GM06990 (cell line): ENCODE data around the gene CNTNAP2.
"Not testable (repeated sequence)": the region's sequence is repeated elsewhere in the genome, so short reads cannot be mapped to it uniquely, and the experiment has no call there.

Experiments used
- DNase-seq: peaks from one replicate; pipeline ENCODE4 v3.0.0-alpha.2; 2011; ENCODE audit not compliant: insufficient read length; ENCODE audit errors: extremely low read depth
- H3K27me3 ChIP-seq: replicated peaks from 2 replicates; pipeline ENCODE4 v1.6.0; 2011; ENCODE audit warnings: low read length; ENCODE audit not compliant: control insufficient read depth, insufficient read depth
- H3K36me3 ChIP-seq: 2 replicates; pipeline ENCODE4 v1.5.1; 2011; ENCODE audit warnings: low read length; ENCODE audit not compliant: control insufficient read depth, insufficient read depth
- H3K4me3 ChIP-seq: replicated peaks from 2 replicates; pipeline ENCODE4 v1.5.1; 2011; ENCODE audit warnings: low read depth, mild to moderate bottlenecking, control low read depth, low read length
- CTCF ChIP-seq: IDR thresholded peaks from 2 replicates; pipeline ENCODE4 v1.5.1; 2011; ENCODE audit warnings: low read length, control low read depth, mild to moderate bottlenecking, inconsistent platforms; ENCODE audit not compliant: insufficient read depth, poor library complexity, severe bottlenecking

CNTNAP2 gene

GRCh38 chr7:147096629-147097028 lies 980.0 kb downstream of the CNTNAP2 start:
- H3K4me3 ChIP-seq, result no peak overlapping the region
- no peaks in the 10 kb centered on the region for H3K36me3 ChIP-seq
- DNase-seq, result no peak
- TF ChIP-seq CTCF, result no peak
- no peaks in the 10 kb centered on the region for H3K27me3 ChIP-seq

- no peak for DNase-seq
- H3K4me3 ChIP-seq, result no peak overlapping the region
- no peak for TF ChIP-seq CTCF
- H3K36me3 ChIP-seq, result no peaks in the 10 kb centered on the region
- no peaks in the 10 kb centered on the region for H3K27me3 ChIP-seq
These were observed 986.6 kb downstream of the CNTNAP2 start for GRCh38 chr7:147103224-147103623.

GRCh38 chr7:147106746-147107145 lies 990.1 kb downstream of the CNTNAP2 start:
- Histone ChIP-seq H3K4me3 (no peak overlapping the region), H3K36me3 (no peaks in the 10 kb centered on the region), H3K27me3 (no peaks in the 10 kb centered on the region)
- no peak for DNase-seq
- TF ChIP-seq CTCF, result no peak

GRCh38 chr7:147114525-147114924 lies 997.9 kb downstream of the CNTNAP2 start:
- DNase-seq, H3K27me3 ChIP-seq, H3K4me3 ChIP-seq, H3K36me3 ChIP-seq: not testable (repeated sequence)

- no peak for TF ChIP-seq CTCF
- no peaks in the 10 kb centered on the region for H3K36me3 ChIP-seq
- DNase-seq, result no peak
- H3K27me3 ChIP-seq, result no peaks in the 10 kb centered on the region
- no peak overlapping the region for H3K4me3 ChIP-seq
These were observed 1019.8 kb downstream of the CNTNAP2 start for GRCh38 chr7:147136352-147136751.

- Histone ChIP-seq H3K27me3 (no peaks in the 10 kb centered on the region), H3K36me3 (no peaks in the 10 kb centered on the region), H3K4me3 (no peak overlapping the region)
- no peak for TF ChIP-seq CTCF
- DNase-seq, result no peak
These were observed 1028.6 kb downstream of the CNTNAP2 start for GRCh38 chr7:147145194-147145593.
